ENCODE measurements around the gene IL21R.

IL21R gene

DNA sequence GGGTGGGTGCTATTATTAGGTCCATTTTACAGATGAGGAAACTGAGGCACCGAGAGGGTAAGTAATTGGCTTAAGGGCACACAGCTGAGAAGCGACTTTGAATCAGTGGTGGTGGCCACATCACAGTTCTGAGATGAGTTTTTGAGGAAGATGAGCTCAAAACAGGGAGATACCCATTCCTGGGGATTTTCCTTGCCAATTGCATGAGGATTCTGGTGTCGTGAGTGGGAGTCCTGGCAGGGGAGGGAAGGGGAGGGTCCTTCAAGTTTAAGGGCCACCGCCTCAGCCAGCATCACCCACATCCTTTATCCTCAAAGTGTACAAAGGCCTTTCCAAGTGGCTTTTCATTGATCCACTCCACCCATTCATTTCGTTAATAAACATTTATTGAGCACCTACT is 45.3 kb downstream of the IL21R start (continued):
- no peak for TF ChIP-seq TOX (CRISPR knock-in tag; IDR thresholded peaks at IDR 0.05; ENCODE audit: borderline replicate concordance)

GRCh38 chr16:27448532-27449433 is 46.8 kb downstream of the IL21R start:
- TF ChIP-seq, protein P1, sequence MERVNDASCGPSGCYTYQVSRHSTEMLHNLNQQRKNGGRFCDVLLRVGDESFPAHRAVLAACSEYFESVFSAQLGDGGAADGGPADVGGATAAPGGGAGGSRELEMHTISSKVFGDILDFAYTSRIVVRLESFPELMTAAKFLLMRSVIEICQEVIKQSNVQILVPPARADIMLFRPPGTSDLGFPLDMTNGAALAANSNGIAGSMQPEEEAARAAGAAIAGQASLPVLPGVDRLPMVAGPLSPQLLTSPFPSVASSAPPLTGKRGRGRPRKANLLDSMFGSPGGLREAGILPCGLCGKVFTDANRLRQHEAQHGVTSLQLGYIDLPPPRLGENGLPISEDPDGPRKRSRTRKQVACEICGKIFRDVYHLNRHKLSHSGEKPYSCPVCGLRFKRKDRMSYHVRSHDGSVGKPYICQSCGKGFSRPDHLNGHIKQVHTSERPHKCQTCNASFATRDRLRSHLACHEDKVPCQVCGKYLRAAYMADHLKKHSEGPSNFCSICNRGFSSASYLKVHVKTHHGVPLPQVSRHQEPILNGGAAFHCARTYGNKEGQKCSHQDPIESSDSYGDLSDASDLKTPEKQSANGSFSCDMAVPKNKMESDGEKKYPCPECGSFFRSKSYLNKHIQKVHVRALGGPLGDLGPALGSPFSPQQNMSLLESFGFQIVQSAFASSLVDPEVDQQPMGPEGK (CRISPR knock-in tag; IDR thresholded peaks at IDR 0.05; ENCODE audit: borderline replicate concordance) = no peak
- TF ChIP-seq PPARA (CRISPR knock-in tag; IDR thresholded peaks at IDR 0.05; ENCODE audit: borderline replicate concordance) (no peak), ISL1 (CRISPR knock-in tag; IDR thresholded peaks at IDR 0.05) (no peak), ZFP3 (CRISPR knock-in tag; IDR thresholded peaks at IDR 0.05) (no peak), ARNTL (CRISPR knock-in tag; IDR thresholded peaks at IDR 0.05; ENCODE audit: borderline replicate concordance, low read depth) (no peak), ZNF70 (CRISPR knock-in tag; IDR thresholded peaks at IDR 0.05) (no peak), OSR1 (CRISPR knock-in tag; IDR thresholded peaks at IDR 0.05) (no peak), CSRNP3 (CRISPR knock-in tag; IDR thresholded peaks at IDR 0.05) (no peak), BACH2 (CRISPR knock-in tag; IDR thresholded peaks at IDR 0.05; ENCODE audit: borderline replicate concordance) (no peak)
- no peak for ATAC-seq

- no peak for TF ChIP-seq ZNF70 (CRISPR knock-in tag; IDR thresholded peaks at IDR 0.05)
- no peak for TF ChIP-seq CSRNP3 (CRISPR knock-in tag; IDR thresholded peaks at IDR 0.05)
- TF ChIP-seq TCF4 (CRISPR knock-in tag; IDR thresholded peaks at IDR 0.05; ENCODE audit: borderline replicate concordance) = no peak
- no peak for TF ChIP-seq ZFP3 (CRISPR knock-in tag; IDR thresholded peaks at IDR 0.05)
- TF ChIP-seq ZFP30 (CRISPR knock-in tag; IDR thresholded peaks at IDR 0.05) = no peak
- no peak for TF ChIP-seq PPARA (CRISPR knock-in tag; IDR thresholded peaks at IDR 0.05; ENCODE audit: borderline replicate concordance)
- TF ChIP-seq, protein P2, sequence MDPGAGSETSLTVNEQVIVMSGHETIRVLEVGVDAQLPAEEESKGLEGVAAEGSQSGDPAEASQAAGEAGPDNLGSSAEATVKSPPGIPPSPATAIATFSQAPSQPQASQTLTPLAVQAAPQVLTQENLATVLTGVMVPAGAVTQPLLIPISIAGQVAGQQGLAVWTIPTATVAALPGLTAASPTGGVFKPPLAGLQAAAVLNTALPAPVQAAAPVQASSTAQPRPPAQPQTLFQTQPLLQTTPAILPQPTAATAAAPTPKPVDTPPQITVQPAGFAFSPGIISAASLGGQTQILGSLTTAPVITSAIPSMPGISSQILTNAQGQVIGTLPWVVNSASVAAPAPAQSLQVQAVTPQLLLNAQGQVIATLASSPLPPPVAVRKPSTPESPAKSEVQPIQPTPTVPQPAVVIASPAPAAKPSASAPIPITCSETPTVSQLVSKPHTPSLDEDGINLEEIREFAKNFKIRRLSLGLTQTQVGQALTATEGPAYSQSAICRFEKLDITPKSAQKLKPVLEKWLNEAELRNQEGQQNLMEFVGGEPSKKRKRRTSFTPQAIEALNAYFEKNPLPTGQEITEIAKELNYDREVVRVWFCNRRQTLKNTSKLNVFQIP (CRISPR knock-in tag; IDR thresholded peaks at IDR 0.05; ENCODE audit: borderline replicate concordance, low read depth) = no peak
- TF ChIP-seq ZC3H10 (CRISPR knock-in tag; IDR thresholded peaks at IDR 0.05) = no peak
- TF ChIP-seq, protein P3, sequence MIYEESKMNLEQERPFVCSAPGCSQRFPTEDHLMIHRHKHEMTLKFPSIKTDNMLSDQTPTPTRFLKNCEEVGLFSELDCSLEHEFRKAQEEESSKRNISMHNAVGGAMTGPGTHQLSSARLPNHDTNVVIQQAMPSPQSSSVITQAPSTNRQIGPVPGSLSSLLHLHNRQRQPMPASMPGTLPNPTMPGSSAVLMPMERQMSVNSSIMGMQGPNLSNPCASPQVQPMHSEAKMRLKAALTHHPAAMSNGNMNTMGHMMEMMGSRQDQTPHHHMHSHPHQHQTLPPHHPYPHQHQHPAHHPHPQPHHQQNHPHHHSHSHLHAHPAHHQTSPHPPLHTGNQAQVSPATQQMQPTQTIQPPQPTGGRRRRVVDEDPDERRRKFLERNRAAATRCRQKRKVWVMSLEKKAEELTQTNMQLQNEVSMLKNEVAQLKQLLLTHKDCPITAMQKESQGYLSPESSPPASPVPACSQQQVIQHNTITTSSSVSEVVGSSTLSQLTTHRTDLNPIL (CRISPR knock-in tag; IDR thresholded peaks at IDR 0.05; ENCODE audit: low read depth) = no peak
- no peak for ATAC-seq
Measured at GRCh38 chr16:27449434-27450195, 47.6 kb downstream of the IL21R start.

DNA sequence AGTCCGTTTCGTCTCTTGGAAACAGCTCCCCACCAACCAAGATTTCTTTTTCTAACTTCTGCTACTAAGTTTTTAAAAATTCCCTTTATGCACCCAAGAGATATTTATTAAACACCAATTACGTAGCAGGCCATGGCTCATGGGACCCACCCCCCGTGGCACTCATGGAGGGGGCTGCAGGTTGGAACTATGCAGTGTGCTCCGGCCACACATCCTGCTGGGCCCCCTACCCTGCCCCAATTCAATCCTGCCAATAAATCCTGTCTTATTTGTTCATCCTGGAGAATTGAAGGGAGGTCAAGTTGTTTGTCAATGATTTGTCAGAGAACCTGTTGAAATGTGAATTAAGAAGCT is 48.2 kb downstream of the IL21R start:
- no peak for ATAC-seq
- TF ChIP-seq OSR1 (CRISPR knock-in tag; IDR thresholded peaks at IDR 0.05) (no peak), CSDC2 (CRISPR knock-in tag; IDR thresholded peaks at IDR 0.05) (no peak), TCF4 (CRISPR knock-in tag; IDR thresholded peaks at IDR 0.05; ENCODE audit: borderline replicate concordance) (no peak), ESRRG (CRISPR knock-in tag; IDR thresholded peaks at IDR 0.05) (no peak), ZFP3 (CRISPR knock-in tag; IDR thresholded peaks at IDR 0.05) (no peak), ZFP30 (CRISPR knock-in tag; IDR thresholded peaks at IDR 0.05) (no peak), PPARA (CRISPR knock-in tag; IDR thresholded peaks at IDR 0.05; ENCODE audit: borderline replicate concordance) (no peak), ISL1 (CRISPR knock-in tag; IDR thresholded peaks at IDR 0.05) (no peak), BACH2 (CRISPR knock-in tag; IDR thresholded peaks at IDR 0.05; ENCODE audit: borderline replicate concordance) (no peak), ZNF565 (CRISPR knock-in tag; conservative IDR thresholded peaks at IDR 0.05; ENCODE audit: low read depth) (no peak), TOX (CRISPR knock-in tag; IDR thresholded peaks at IDR 0.05; ENCODE audit: borderline replicate concordance) (no peak), ZNF70 (CRISPR knock-in tag; IDR thresholded peaks at IDR 0.05) (no peak), SNAI2 (CRISPR knock-in tag; IDR thresholded peaks at IDR 0.05) (no peak)
- TF ChIP-seq, protein P1 (CRISPR knock-in tag; IDR thresholded peaks at IDR 0.05; ENCODE audit: borderline replicate concordance) = no peak
- TF ChIP-seq, protein P3 (CRISPR knock-in tag; IDR thresholded peaks at IDR 0.05; ENCODE audit: low read depth) = no peak
